ENCODE measurements around the gene MLXIPL. TPM values are rescaled to one million over a fixed set of nuclear protein-coding genes. Genes with fewer than 3 reads are reported as not detected.

MLXIPL gene
- polyA plus RNA-seq (2013, experiment 1 of 2) = 1.6 TPM
- polyA plus RNA-seq (2013, experiment 2 of 2) = 2.0 TPM

- Histone ChIP-seq H2AK5ac (ENCODE audit: low read length) (no peak within 1 kb of the TSS), H3K23ac (ENCODE audit: low read length) (peak within 1 kb of the TSS; percentile 80), H3K36me3 (ENCODE audit: control insufficient read depth, insufficient read depth, low read length) (no peaks in the 10 kb centered on the region), H2BK15ac (replicated peaks; ENCODE audit: low read depth) (no peak within 1 kb of the TSS), H4K5ac (ENCODE audit: low read length) (no peak within 1 kb of the TSS), H3K79me1 (ENCODE audit: low read length) (no peaks in the 10 kb centered on the region), H3K9ac (ENCODE audit: low read length) (peak within 1 kb of the TSS; percentile 72), H3K4ac (ENCODE audit: low read depth, low read length) (no peak within 1 kb of the TSS), H3K56ac (ENCODE audit: low read length) (peak within 1 kb of the TSS; percentile 91), H3K79me2 (ENCODE audit: control insufficient read depth, insufficient read depth, low read length) (no peaks in the 10 kb centered on the region), H2BK5ac (ENCODE audit: low read length) (no peak within 1 kb of the TSS), H3K4me3 (ENCODE audit: low read length) (peak within 1 kb of the TSS; percentile 42), H2BK120ac (ENCODE audit: low read depth, low read length) (no peak within 1 kb of the TSS), H3K27ac (ENCODE audit: low read depth, low read length) (no peak within 1 kb of the TSS), H3K4me2 (ENCODE audit: low read length) (peak within 1 kb of the TSS; percentile 96), H4K8ac (ENCODE audit: low read depth, low read length) (no peak within 1 kb of the TSS), H3K27me3 (ENCODE audit: insufficient read depth, low read length, poor library complexity) (no peaks in the 10 kb centered on the region), H3K18ac (ENCODE audit: low read length) (no peak within 1 kb of the TSS), H3K4me1 (ENCODE audit: control insufficient read depth, low read depth, low read length) (peaks cover 2% of the 10 kb centered on the region)
- DNase-seq = peak; percentile 94
- no CpG with 5 or more reads among the region's 80 CpGs for WGBS (ENCODE audit: extremely low coverage, insufficient coverage, low lambda C conversion rate)
These were observed at the start of gene MLXIPL for GRCh38 chr7:73623798-73624668. Gene MLXIPL, minus strand, starts transcription at chr7:73624522. Its CDS starts 30 bp downstream, at chr7:73624492.

- Histone ChIP-seq H2BK15ac (replicated peaks; ENCODE audit: low read depth) (no peak overlapping the region), H4K5ac (ENCODE audit: low read length) (no peak overlapping the region), H3K9ac (ENCODE audit: low read length) (no peak overlapping the region), H3K4ac (ENCODE audit: low read depth, low read length) (no peak overlapping the region), H3K4me1 (ENCODE audit: control insufficient read depth, low read depth, low read length) (no peaks in the 10 kb centered on the region), H3K79me2 (ENCODE audit: control insufficient read depth, insufficient read depth, low read length) (no peaks in the 10 kb centered on the region), H2BK5ac (ENCODE audit: low read length) (no peak overlapping the region), H3K27ac (ENCODE audit: low read depth, low read length) (no peak overlapping the region), H3K4me2 (ENCODE audit: low read length) (no peak overlapping the region), H3K18ac (ENCODE audit: low read length) (no peak overlapping the region), H2AK5ac (ENCODE audit: low read length) (no peak overlapping the region), H3K4me3 (ENCODE audit: low read length) (no peak overlapping the region), H3K27me3 (ENCODE audit: insufficient read depth, low read length, poor library complexity) (no peaks in the 10 kb centered on the region), H2BK120ac (ENCODE audit: low read depth, low read length) (no peak overlapping the region), H3K79me1 (ENCODE audit: low read length) (no peaks in the 10 kb centered on the region), H4K8ac (ENCODE audit: low read depth, low read length) (no peak overlapping the region), H3K23ac (ENCODE audit: low read length) (no peak overlapping the region), H3K56ac (ENCODE audit: low read length) (no peak overlapping the region), H3K36me3 (ENCODE audit: control insufficient read depth, insufficient read depth, low read length) (no peaks in the 10 kb centered on the region)
- DNase-seq = no peak
- WGBS (ENCODE audit: extremely low coverage, insufficient coverage, low lambda C conversion rate) = no CpG with 5 or more reads among the region's 15 CpGs
These were observed 47.6 kb upstream of the MLXIPL start for GRCh38 chr7:73671857-73672445.

- Histone ChIP-seq H2AK5ac (ENCODE audit: low read length) (no peak overlapping the region), H3K23ac (ENCODE audit: low read length) (no peak overlapping the region), H2BK15ac (replicated peaks; ENCODE audit: low read depth) (no peak overlapping the region), H3K4me3 (ENCODE audit: low read length) (no peak overlapping the region), H3K27ac (ENCODE audit: low read depth, low read length) (no peak overlapping the region), H4K5ac (ENCODE audit: low read length) (no peak overlapping the region), H3K27me3 (ENCODE audit: insufficient read depth, low read length, poor library complexity) (no peaks in the 10 kb centered on the region), H4K8ac (ENCODE audit: low read depth, low read length) (no peak overlapping the region), H3K79me2 (ENCODE audit: control insufficient read depth, insufficient read depth, low read length) (no peaks in the 10 kb centered on the region), H3K4me1 (ENCODE audit: control insufficient read depth, low read depth, low read length) (no peaks in the 10 kb centered on the region), H3K18ac (ENCODE audit: low read length) (peak overlapping the region; percentile 42), H2BK120ac (ENCODE audit: low read depth, low read length) (no peak overlapping the region), H3K56ac (ENCODE audit: low read length) (no peak overlapping the region), H3K36me3 (ENCODE audit: control insufficient read depth, insufficient read depth, low read length) (no peaks in the 10 kb centered on the region), H3K9ac (ENCODE audit: low read length) (no peak overlapping the region), H3K79me1 (ENCODE audit: low read length) (no peaks in the 10 kb centered on the region), H3K4me2 (ENCODE audit: low read length) (no peak overlapping the region), H3K4ac (ENCODE audit: low read depth, low read length) (no peak overlapping the region), H2BK5ac (ENCODE audit: low read length) (no peak overlapping the region)
- no CpG with 5 or more reads among the region's 12 CpGs for WGBS (ENCODE audit: extremely low coverage, insufficient coverage, low lambda C conversion rate)
- DNase-seq = no peak
These were observed 47.0 kb upstream of the MLXIPL start for GRCh38 chr7:73671322-73671661.

- Histone ChIP-seq H4K8ac (ENCODE audit: low read depth, low read length) (no peak overlapping the region), H2BK5ac (ENCODE audit: low read length) (no peak overlapping the region), H3K23ac (ENCODE audit: low read length) (no peak overlapping the region), H3K27ac (ENCODE audit: low read depth, low read length) (no peak overlapping the region), H3K4me2 (ENCODE audit: low read length) (no peak overlapping the region), H3K9ac (ENCODE audit: low read length) (no peak overlapping the region), H3K27me3 (ENCODE audit: insufficient read depth, low read length, poor library complexity) (no peaks in the 10 kb centered on the region), H2BK120ac (ENCODE audit: low read depth, low read length) (no peak overlapping the region), H3K18ac (ENCODE audit: low read length) (no peak overlapping the region), H2BK15ac (replicated peaks; ENCODE audit: low read depth) (no peak overlapping the region), H2AK5ac (ENCODE audit: low read length) (no peak overlapping the region), H3K56ac (ENCODE audit: low read length) (no peak overlapping the region), H3K4me3 (ENCODE audit: low read length) (no peak overlapping the region), H3K4ac (ENCODE audit: low read depth, low read length) (no peak overlapping the region), H3K4me1 (ENCODE audit: control insufficient read depth, low read depth, low read length) (no peaks in the 10 kb centered on the region), H3K79me2 (ENCODE audit: control insufficient read depth, insufficient read depth, low read length) (no peaks in the 10 kb centered on the region), H3K36me3 (ENCODE audit: control insufficient read depth, insufficient read depth, low read length) (no peaks in the 10 kb centered on the region), H4K5ac (ENCODE audit: low read length) (no peak overlapping the region), H3K79me1 (ENCODE audit: low read length) (no peaks in the 10 kb centered on the region)
- no CpG with 5 or more reads among the region's 12 CpGs for WGBS (ENCODE audit: extremely low coverage, insufficient coverage, low lambda C conversion rate)
- DNase-seq = no peak
These were observed 45.6 kb upstream of the MLXIPL start for GRCh38 chr7:73669858-73670385.

GRCh38 chr7:73669288-73669701, 45.0 kb upstream of the MLXIPL start:
- Histone ChIP-seq H3K4me2 (ENCODE audit: low read length) (no peak overlapping the region), H3K9ac (ENCODE audit: low read length) (no peak overlapping the region), H3K23ac (ENCODE audit: low read length) (no peak overlapping the region), H3K79me1 (ENCODE audit: low read length) (no peaks in the 10 kb centered on the region), H3K4ac (ENCODE audit: low read depth, low read length) (no peak overlapping the region), H3K4me3 (ENCODE audit: low read length) (no peak overlapping the region), H2BK5ac (ENCODE audit: low read length) (no peak overlapping the region), H3K79me2 (ENCODE audit: control insufficient read depth, insufficient read depth, low read length) (no peaks in the 10 kb centered on the region), H4K8ac (ENCODE audit: low read depth, low read length) (no peak overlapping the region), H2AK5ac (ENCODE audit: low read length) (no peak overlapping the region), H3K36me3 (ENCODE audit: control insufficient read depth, insufficient read depth, low read length) (no peaks in the 10 kb centered on the region), H3K27ac (ENCODE audit: low read depth, low read length) (no peak overlapping the region), H2BK15ac (replicated peaks; ENCODE audit: low read depth) (no peak overlapping the region), H3K27me3 (ENCODE audit: insufficient read depth, low read length, poor library complexity) (no peaks in the 10 kb centered on the region), H3K4me1 (ENCODE audit: control insufficient read depth, low read depth, low read length) (no peaks in the 10 kb centered on the region), H3K56ac (ENCODE audit: low read length) (no peak overlapping the region), H2BK120ac (ENCODE audit: low read depth, low read length) (no peak overlapping the region), H3K18ac (ENCODE audit: low read length) (no peak overlapping the region), H4K5ac (ENCODE audit: low read length) (no peak overlapping the region)
- no peak for DNase-seq
- no CpG with 5 or more reads among the region's 19 CpGs for WGBS (ENCODE audit: extremely low coverage, insufficient coverage, low lambda C conversion rate)
